Astrocyte (in vitro differentiated cells and primary cell): ENCODE measurements around the gene SLC13A1. TPM values are rescaled to one million over a fixed set of nuclear protein-coding genes. Genes with fewer than 3 reads are reported as not detected.

Experiments used
- DNase-seq: peaks from one replicate; pipeline ENCODE4 v3.0.0-alpha.2; 2010; ENCODE audit warnings: low read depth
- FAIRE-seq: peaks from 2 replicates; lab custom pipeline; 2011; peaks lifted over from hg19 to GRCh38; lab: Jason Lieb, UNC
- H2AFZ ChIP-seq: 2 replicates; pipeline ENCODE4 v1.6.0; 2012; ENCODE audit warnings: low read depth, low read length, inconsistent platforms
- H3K27ac ChIP-seq: 2 replicates; pipeline ENCODE4 v1.5.1; 2011; ENCODE audit warnings: low read depth, low read length, inconsistent platforms
- H3K27me3 ChIP-seq: 2 replicates; pipeline ENCODE4 v1.6.0; 2011; ENCODE audit warnings: low read length, inconsistent platforms; ENCODE audit not compliant: insufficient read depth
- H3K36me3 ChIP-seq: 2 replicates; pipeline ENCODE4 v1.5.1; 2011; ENCODE audit warnings: low read length, inconsistent platforms; ENCODE audit not compliant: insufficient read depth
- H3K4me1 ChIP-seq: 2 replicates; pipeline ENCODE4 v1.5.1; 2011; ENCODE audit warnings: low read length, inconsistent platforms; ENCODE audit not compliant: insufficient read depth
- H3K4me2 ChIP-seq: 2 replicates; pipeline ENCODE4 v1.6.0; 2012; ENCODE audit warnings: low read length, inconsistent platforms
- H3K4me3 ChIP-seq: 2 replicates; pipeline ENCODE4 v1.5.1; 2011; ENCODE audit warnings: low read depth, mild to moderate bottlenecking, low read length, inconsistent platforms; ENCODE audit not compliant: insufficient read depth
- H3K79me2 ChIP-seq: 2 replicates; pipeline ENCODE4 v1.6.0; 2012; ENCODE audit warnings: mild to moderate bottlenecking, low read length, inconsistent platforms; ENCODE audit not compliant: insufficient read depth
- H3K9ac ChIP-seq: 2 replicates; pipeline ENCODE4 v1.6.0; 2012; ENCODE audit warnings: mild to moderate bottlenecking, low read length, inconsistent platforms
- H3K9me3 ChIP-seq: 2 replicates; pipeline ENCODE4 v1.5.1; 2012; ENCODE audit warnings: low read depth, mild to moderate bottlenecking, low read length, inconsistent platforms; ENCODE audit not compliant: insufficient read depth
- H4K20me1 ChIP-seq: 2 replicates; pipeline ENCODE4 v1.6.0; 2012; ENCODE audit warnings: low read length, inconsistent platforms; ENCODE audit not compliant: insufficient read depth
- H3K27ac Mint-ChIP-seq: one replicate; pipeline ENCODE4 v1.8.0; 2021; ENCODE audit warnings: mild to moderate bottlenecking, mixed read lengths; ENCODE audit not compliant: unreplicated experiment
- H3K27me3 Mint-ChIP-seq: one replicate; pipeline ENCODE4 v1.8.0; 2021; ENCODE audit warnings: low read depth, mixed read lengths; ENCODE audit not compliant: unreplicated experiment
- H3K36me3 Mint-ChIP-seq: one replicate; pipeline ENCODE4 v1.8.0; 2021; ENCODE audit warnings: low read depth, mixed read lengths; ENCODE audit not compliant: unreplicated experiment
- H3K4me1 Mint-ChIP-seq: one replicate; pipeline ENCODE4 v1.8.0; 2021; ENCODE audit warnings: low read depth, mixed read lengths; ENCODE audit not compliant: unreplicated experiment
- H3K4me3 Mint-ChIP-seq: one replicate; pipeline ENCODE4 v1.8.0; 2021; ENCODE audit warnings: mild to moderate bottlenecking, moderate library complexity, mixed read lengths; ENCODE audit not compliant: unreplicated experiment
- H3K9me3 Mint-ChIP-seq: one replicate; pipeline ENCODE4 v1.8.0; 2021; ENCODE audit warnings: mild to moderate bottlenecking, mixed read lengths; ENCODE audit not compliant: unreplicated experiment
- EZH2 ChIP-seq: IDR thresholded peaks from 2 replicates; pipeline ENCODE4 v1.6.1; 2012; ENCODE audit warnings: mild to moderate bottlenecking, low read length, inconsistent platforms; ENCODE audit not compliant: insufficient read depth
- total RNA-seq: library from RNA; stranded (reverse); gene quantifications from 2 replicates; pipeline ENCODE4 v1.2.1, GENCODE V29; 2021
- TF ChIP-seq, protein P1 (sequence below): IDR thresholded peaks from 2 replicates; pipeline ENCODE4 v1.5.1; 2011; ENCODE audit warnings: low read depth, mild to moderate bottlenecking, inconsistent platforms, low read length, moderate library complexity; ENCODE audit not compliant: insufficient read depth

Gene SLC13A1
- total RNA-seq, 1 donor from 2014 or later: not detected

DNA sequence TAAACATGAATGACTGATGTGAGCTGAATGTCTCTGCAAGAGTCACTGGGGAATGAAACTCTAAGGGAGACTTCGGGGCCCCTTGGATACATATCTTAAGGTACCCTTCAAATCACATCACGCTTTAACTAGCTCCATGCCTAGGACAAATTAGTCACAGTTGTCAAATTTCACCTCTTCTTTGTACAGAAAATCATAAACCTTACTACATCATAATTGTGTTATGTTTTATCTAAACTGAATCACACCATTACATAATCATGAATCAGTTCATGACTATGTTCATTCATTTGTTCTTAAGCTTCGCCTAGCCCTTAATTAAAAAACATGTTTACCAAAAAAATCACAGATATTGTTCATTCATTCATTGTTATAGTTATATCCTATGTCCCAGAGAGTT lies 2.1 kb upstream of the SLC13A1 start:
- Mint-ChIP-seq H3K4me3 (no peak overlapping the region), H3K36me3 (no peaks in the 10 kb centered on the region), H3K4me1 (peaks cover 8% of the 10 kb centered on the region), H3K27me3 (no peaks in the 10 kb centered on the region), H3K27ac (no peak overlapping the region), H3K9me3 (no peaks in the 10 kb centered on the region)
- no peak for FAIRE-seq
- Histone ChIP-seq H3K4me2 (no peak overlapping the region), H3K4me1 (no peaks in the 10 kb centered on the region), H3K36me3 (no peaks in the 10 kb centered on the region), H3K79me2 (no peaks in the 10 kb centered on the region), H3K9me3 (no peaks in the 10 kb centered on the region), H3K9ac (no peak overlapping the region), H3K4me3 (no peak overlapping the region), H3K27me3 (no peaks in the 10 kb centered on the region), H2AFZ (no peak overlapping the region), H3K27ac (no peak overlapping the region), H4K20me1 (no peaks in the 10 kb centered on the region)
- TF ChIP-seq EZH2: no peak
- TF ChIP-seq, protein P1, sequence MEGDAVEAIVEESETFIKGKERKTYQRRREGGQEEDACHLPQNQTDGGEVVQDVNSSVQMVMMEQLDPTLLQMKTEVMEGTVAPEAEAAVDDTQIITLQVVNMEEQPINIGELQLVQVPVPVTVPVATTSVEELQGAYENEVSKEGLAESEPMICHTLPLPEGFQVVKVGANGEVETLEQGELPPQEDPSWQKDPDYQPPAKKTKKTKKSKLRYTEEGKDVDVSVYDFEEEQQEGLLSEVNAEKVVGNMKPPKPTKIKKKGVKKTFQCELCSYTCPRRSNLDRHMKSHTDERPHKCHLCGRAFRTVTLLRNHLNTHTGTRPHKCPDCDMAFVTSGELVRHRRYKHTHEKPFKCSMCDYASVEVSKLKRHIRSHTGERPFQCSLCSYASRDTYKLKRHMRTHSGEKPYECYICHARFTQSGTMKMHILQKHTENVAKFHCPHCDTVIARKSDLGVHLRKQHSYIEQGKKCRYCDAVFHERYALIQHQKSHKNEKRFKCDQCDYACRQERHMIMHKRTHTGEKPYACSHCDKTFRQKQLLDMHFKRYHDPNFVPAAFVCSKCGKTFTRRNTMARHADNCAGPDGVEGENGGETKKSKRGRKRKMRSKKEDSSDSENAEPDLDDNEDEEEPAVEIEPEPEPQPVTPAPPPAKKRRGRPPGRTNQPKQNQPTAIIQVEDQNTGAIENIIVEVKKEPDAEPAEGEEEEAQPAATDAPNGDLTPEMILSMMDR: no peak
- DNase-seq: no peak

- Histone ChIP-seq H3K4me1 (no peaks in the 10 kb centered on the region), H4K20me1 (no peaks in the 10 kb centered on the region), H3K9ac (no peak overlapping the region), H3K27ac (no peak overlapping the region), H3K36me3 (no peaks in the 10 kb centered on the region), H3K79me2 (no peaks in the 10 kb centered on the region), H3K9me3 (no peaks in the 10 kb centered on the region), H3K27me3 (no peaks in the 10 kb centered on the region), H3K4me3 (no peak overlapping the region), H2AFZ (no peak overlapping the region), H3K4me2 (no peak overlapping the region)
- no peak for TF ChIP-seq EZH2
- TF ChIP-seq, protein P1: no peak
- H3K27me3 Mint-ChIP-seq: no peaks in the 10 kb centered on the region
- no peaks in the 10 kb centered on the region for H3K36me3 Mint-ChIP-seq
- no peak overlapping the region for H3K4me3 Mint-ChIP-seq
- H3K9me3 Mint-ChIP-seq: no peaks in the 10 kb centered on the region
- no peaks in the 10 kb centered on the region for H3K4me1 Mint-ChIP-seq
- no peak for FAIRE-seq
- no peak overlapping the region for H3K27ac Mint-ChIP-seq
- DNase-seq: no peak
These were observed 809 bp downstream of the SLC13A1 start for GRCh38 chr7:123198668-123199652.

DNA sequence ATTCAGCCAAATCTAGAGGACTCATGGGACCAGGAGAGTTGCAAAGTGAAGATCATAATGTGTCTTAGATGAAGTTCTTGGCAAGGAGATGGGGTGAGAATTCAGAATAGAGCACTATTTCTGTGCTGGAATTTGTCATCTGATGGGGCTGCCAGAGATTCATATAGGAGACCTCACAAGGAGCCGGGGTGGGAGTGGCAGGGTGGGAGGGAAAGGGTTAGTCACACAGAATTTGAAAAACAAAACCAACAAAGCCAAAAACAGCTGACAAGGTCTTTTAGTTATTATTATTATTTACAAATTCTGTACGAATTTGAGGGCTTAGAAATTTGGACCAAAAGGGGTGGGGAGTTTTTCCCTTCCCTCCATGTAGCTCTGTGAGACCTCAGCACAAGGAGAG lies 1.7 kb downstream of the SLC13A1 start:
- H3K4me3 Mint-ChIP-seq: no peak overlapping the region
- Histone ChIP-seq H3K27ac (no peak overlapping the region), H3K79me2 (no peaks in the 10 kb centered on the region), H4K20me1 (no peaks in the 10 kb centered on the region), H3K27me3 (no peaks in the 10 kb centered on the region), H3K36me3 (no peaks in the 10 kb centered on the region), H3K4me1 (no peaks in the 10 kb centered on the region), H3K4me2 (no peak overlapping the region), H2AFZ (no peak overlapping the region), H3K4me3 (no peak overlapping the region), H3K9me3 (no peaks in the 10 kb centered on the region), H3K9ac (no peak overlapping the region)
- H3K36me3 Mint-ChIP-seq: no peaks in the 10 kb centered on the region
- DNase-seq (no peak), FAIRE-seq (no peak)
- no peak overlapping the region for H3K27ac Mint-ChIP-seq
- TF ChIP-seq EZH2: no peak
- TF ChIP-seq, protein P1: no peak
- H3K27me3 Mint-ChIP-seq: no peaks in the 10 kb centered on the region
- no peaks in the 10 kb centered on the region for H3K9me3 Mint-ChIP-seq
- peaks cover 1% of the 10 kb centered on the region for H3K4me1 Mint-ChIP-seq
